Hippocampal formation (tissue), 2 donors: ENCODE results near the gene TTLL12.

Source experiments
- DNase-seq, 2 donors: peaks; one replicate each; lab custom pipeline; 2025; lab: John Stamatoyannopoulos, UW

The TTLL12 gene

GRCh38 chr22:43199541-43199940 lies 12.6 kb upstream of the TTLL12 start:
- DNase-seq = no peak

- DNase-seq = no peak
Measured at GRCh38 chr22:43198936-43199335, 12.0 kb upstream of the TTLL12 start.

GRCh38 chr22:43198126-43198525 lies 11.2 kb upstream of the TTLL12 start:
- DNase-seq = no peak

DNA sequence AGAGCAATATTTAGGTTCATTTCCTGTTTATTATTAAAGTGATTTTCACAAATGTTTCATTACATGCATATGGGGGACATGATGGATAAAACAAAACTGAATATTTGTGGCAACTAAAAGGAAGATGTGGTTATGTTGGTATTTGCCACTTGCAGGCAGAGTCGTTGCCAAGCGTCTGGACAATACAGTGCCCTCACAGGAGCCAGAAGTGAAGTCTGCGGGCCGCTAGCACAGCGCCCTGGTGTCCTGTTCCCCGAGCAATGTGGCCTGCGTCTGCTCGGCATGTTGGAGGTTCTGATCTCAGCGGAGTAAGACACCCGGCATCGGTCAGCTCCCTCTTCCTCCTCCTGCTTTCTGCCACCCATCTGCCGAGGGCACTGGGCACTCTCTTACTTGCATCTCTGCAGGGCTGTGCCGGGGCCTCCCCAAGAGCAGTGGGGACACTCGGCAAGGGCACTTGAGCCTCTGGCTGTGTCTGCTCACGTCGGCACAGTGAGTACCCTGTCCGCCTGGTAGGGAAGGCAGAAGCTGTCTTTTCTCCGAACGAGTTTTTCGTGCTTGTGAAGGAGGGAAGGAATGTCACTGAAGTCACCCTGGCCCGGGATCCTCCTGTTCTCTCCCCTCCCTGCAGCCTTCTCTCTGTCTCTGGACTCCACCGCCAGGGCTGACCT lies 10.5 kb upstream of the TTLL12 start:
- DNase-seq = no peak

DNA sequence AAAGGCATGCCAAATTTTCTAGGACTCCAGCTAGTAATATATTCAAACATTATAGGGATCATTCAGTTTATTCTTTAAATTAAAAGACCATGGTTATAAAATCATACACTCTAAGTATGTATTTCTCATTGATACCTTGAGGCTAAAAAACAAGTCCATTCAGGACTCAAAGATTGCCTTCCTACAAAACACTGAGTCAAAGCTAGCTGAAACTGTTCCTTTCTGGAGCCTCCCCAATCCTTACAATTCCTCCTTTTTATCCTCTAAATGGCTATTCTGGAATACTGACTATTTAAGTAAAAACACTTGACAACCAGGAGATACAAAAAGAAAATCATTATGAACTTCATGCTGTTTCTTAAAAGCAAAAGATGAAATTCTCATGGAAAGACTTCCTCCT lies 4.9 kb upstream of the TTLL12 start:
- DNase-seq = no peak

DNA sequence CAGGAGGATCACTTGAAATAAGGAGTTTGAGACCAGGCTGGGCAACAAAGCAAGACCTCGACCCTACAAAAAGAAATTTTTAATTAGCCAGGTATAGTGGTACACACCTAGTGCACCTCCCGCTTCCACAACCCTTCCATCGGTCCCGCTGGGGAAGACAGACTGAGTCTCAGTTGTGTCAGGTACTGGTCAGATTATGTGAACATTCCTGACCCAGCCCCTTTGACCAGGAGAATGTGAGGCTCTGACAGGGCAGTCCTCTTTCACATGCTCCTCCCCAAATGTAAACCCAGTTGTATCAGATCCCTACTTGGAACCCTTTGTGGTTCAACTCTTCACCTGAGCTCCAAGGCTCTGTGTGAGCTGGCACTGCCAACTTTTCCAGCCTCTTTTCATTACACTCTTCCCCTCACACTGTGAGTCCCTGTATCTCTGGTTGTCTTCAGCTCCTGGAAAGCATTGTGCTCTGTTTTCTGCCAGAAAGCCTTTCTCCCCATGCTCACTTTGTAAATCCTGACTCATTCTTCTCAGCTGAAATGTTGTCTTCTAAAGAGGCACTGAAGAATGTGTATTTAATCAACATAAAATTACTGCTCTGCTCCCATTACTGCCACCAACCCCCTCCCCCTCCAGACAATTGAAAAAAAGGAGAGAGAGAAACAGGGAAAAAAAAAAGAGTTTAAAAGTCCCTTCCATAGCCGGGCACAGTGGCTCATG lies 2.1 kb upstream of the TTLL12 start:
- DNase-seq = no peak

DNA sequence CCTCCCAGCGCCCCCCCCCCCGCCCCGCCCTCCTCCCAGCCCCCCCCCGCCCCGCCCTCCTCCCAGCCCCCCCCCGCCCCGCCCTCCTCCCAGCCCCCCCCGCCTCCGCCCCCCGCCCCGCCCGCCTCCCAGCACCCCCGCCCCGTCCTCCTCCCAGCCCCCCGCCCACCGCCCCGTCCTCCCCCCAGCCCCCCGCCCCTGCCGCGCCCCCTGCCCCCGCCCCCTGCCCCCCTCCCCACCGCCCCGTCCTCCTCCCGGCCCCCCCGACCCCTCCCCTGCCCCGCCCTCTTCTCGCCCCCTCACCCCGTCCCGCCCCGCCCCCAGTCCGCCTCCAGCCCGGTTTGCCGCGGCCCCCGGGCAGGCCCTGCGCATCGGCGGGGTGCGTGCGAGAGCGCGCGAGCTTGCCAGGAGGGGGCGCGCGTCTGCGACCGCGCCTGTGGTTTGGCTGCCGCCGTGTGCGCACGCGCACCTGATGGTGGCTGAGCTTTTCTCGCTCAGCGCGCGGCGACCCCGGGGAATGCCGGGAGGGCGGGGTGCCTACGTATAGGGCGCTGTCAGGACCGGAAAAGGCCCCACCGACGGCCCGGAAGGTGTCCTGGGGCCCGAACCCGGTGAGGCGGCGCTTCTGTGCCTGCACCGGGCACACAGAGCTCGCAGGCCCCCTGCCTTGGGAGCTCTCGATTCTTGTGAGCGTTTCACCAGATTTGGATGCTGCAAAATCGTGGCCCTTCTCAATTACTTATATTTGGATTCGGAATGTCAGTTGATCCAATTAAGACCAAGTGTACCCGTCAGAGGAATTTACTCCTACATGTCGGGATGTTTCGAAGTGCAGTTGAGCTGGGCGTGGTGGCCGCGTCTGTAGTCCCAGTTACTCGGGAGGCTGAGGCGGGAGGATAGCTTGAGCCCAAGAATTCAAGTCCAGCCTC lies 501 bp upstream of the TTLL12 start:
- peak; percentile 83 to 91 for DNase-seq

- DNase-seq = no peak
Measured at GRCh38 chr22:43185860-43186261, 1.1 kb downstream of the TTLL12 start.

DNA sequence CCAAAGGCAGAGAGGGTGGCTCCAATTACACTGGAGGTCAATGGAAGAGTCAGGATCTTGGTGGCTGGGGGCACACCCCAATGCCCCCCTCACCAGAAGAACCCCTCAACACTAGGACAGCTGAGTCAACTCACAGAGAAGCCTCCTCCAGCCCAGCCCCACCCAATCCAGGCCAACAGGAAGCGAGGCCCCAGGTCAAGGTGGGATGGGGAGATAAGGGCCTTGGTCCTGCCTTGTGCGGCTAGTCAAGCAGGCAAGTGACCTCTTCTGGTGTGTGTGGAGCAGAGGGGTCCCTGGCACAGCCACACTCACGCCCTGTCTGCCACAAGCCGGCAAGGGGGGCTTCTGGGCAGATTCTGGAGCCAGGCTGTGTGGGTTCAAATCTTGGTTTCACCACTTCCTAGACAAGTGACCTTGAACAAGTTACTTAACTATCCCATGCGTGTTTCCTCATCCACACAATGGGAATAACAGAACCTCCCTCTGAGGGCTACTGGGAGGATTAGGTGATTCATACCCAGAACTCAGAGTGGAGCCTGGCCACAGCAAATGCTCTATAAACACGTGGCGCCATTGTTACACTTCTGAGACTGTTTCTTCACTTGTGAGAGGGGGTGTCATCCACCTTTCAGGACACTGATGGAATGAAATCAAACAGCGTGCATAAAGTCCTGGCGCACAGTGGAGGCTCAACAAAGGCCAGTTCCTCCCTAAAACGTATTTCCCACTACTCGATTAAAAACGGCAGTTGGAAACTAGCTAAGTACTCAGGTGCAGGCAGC lies 3.2 kb downstream of the TTLL12 start:
- DNase-seq = no peak

DNA sequence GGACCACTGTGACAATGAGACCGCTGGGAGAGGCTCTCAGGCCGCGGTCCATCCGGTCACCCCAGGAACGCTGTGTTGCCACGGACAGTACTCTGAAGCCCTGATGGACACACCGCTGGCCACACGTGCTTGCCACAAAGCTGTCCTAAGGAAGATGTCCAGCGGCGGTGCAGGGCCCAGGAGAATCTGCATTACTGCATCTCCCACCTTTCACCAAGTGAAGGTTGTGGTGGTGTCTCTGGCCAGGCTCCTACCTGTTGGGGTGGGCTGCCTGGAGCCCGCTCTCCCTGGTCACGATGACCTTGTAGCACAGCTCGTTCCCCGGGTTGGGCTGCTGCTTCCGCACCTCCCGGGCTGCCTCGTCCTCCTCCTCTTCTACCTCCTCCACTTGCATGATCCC lies 4.2 kb downstream of the TTLL12 start:
- no peak for DNase-seq

DNA sequence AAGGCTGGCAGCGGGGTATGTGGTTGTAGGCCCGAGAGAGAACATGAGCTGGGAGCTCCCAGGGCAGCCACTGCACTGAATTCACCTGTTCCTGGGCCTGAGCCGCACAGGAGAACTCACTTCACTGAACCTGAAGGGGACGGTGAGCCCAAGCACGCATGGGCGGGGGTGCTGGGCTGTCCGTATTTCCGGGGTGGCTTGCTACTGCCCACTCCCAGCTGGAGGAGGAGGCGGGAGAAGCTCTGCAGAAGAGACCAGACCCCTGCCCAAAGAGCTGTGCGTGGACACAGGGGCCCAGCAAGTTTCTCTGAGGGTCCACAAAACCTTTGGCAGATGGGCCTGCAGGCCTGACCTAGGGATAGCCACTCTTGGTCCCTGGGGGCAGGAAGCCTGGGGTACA lies 4.8 kb downstream of the TTLL12 start:
- DNase-seq = no peak

DNA sequence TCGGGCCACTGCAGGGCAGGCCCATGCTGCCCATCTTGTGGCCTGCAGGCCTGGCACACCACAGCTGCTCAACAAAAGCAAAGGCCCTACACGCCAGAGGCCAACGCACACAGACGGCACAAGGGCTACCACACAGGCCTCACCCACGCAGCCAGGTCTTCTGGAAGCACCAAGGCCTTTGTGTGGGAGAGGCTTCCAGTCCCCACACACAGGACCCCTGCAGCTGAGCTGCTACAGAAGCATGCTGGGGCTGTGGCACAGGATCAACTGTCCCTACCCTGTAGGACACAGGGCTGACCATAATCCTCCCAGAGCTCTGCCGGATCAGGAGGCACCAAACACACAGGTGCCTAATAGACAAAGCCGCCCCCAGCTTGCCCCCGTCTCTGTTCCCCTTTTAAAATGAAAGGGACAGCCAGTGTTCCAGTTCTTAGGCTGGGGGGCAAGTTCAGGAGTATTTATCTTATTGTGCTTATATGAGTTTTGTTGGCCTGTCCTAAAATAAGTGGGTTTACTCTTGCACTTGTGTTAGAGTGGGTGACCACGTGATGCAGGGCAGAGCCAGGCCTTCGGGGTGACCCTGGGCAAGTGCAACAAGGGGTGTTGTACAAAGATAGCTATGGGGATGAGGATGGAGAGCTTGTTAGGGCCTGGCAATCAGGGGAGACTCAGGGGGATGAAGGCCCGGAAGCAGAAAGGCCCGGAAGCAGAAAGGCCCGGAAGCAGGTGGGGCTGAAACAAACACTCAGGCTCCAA lies 5.4 kb downstream of the TTLL12 start:
- no peak for DNase-seq

GRCh38 chr22:43180670-43181069 lies 6.3 kb downstream of the TTLL12 start:
- DNase-seq = no peak

- no peak for DNase-seq
Measured at GRCh38 chr22:43179911-43180195, 7.1 kb downstream of the TTLL12 start.

DNA sequence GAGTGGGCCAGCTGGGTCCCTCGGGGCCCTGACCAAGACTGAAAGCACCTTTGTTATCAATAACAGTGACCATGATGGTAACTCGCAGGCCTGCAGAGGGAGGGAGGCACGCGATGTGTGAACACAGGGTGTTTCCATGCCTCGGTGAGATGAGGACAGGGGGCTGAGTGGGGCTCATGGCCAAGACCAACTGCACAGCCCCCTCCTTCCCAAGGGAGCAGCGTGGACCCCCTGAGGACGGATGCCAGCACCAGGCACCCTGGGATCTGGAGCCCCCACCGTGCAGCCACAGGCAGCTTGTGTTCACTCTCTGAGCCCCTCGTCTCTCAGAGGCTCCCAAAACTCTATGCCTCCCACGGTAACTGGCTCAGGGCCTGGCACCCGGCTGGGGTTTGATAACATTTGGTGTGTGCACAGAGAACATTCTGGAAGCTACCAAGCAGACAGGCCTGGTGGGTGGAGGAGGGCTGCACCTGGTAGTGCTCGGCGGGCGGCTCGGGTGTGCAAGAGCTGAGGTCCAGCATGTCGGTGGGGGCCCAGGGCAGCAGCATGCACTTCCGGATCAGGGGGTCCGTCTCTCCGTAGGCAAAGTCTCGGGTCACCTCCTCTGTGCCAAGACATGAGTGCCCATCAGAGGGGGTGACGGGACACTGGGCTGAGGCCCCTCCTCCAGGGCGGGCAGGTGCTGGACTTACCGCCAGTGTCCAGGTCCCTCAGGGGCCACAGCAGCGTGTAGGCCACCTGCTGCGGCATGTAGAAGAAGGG lies 7.6 kb downstream of the TTLL12 start:
- DNase-seq = no peak

- DNase-seq = no peak
Measured at GRCh38 chr22:43177479-43177878, 9.5 kb downstream of the TTLL12 start.

- no peak for DNase-seq
Measured at GRCh38 chr22:43176090-43176489, 10.8 kb downstream of the TTLL12 start.

- no peak for DNase-seq
Measured at GRCh38 chr22:43174941-43175531, 11.9 kb downstream of the TTLL12 start.

- no peak for DNase-seq
Measured at GRCh38 chr22:43173976-43174720, 12.8 kb downstream of the TTLL12 start.
